GM18861 (cell line): Measurements from ENCODE around the gene COL4A1.

Experiments used
- ATAC-seq: cut with Tn5 transposase; IDR thresholded peaks from one replicate; pipeline ENCODE4 v1.9.1; 2021; ENCODE audit not compliant: unreplicated experiment

Gene COL4A1

DNA sequence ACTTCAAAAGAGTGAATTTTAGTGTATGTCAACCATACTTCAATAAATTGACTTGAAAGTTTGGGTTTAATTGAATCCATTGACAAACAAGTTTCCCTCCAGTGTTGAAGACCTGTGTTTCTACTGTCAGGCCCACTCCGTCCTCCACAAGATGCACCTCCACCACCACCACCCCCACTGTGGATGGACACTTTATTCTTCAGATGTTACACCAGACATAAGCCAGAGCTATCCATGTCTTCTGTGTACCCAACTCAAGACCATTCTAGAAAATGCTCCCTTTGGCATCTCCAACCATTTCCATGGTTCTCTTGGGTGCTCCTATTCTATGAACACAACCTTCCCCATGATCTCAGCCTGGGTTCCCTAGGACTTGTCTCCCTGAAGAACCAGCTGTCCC, 207.0 kb downstream of the COL4A1 start:
- ATAC-seq = no peak
